RWPE1 (cell line): Measurements from ENCODE around the gene IFT20.

Experiments
- CTCF ChIA-PET: fragments of 350-600 bp; sonication (Branson Sonifier 250); formaldehyde crosslinking; extraction: SDS; loops from one replicate; lab custom pipeline; 2021; lab: Yijun Ruan, JAX
- POLR2A ChIA-PET: fragments of 400-600 bp; formaldehyde crosslinking; extraction: SDS; loops from one replicate; lab custom pipeline; 2020; ENCODE audit warnings: antibody characterized with exemption; ENCODE audit not compliant: low non-redundant PET; lab: Yijun Ruan, JAX
- DNase-seq: peaks from one replicate; pipeline ENCODE4 v3.0.0; 2012; ENCODE audit warnings: low spot score
- H3K27ac ChIP-seq: fragments of 450-650 bp; 2 replicates; pipeline ENCODE4 v1.5.1; 2017
- TF ChIP-seq, protein P1 (sequence below): fragments of 450-650 bp; conservative IDR thresholded peaks from 2 replicates; pipeline ENCODE4 v1.5.1; 2017; ENCODE audit warnings: low read depth, mild to moderate bottlenecking

The IFT20 gene, protein sequence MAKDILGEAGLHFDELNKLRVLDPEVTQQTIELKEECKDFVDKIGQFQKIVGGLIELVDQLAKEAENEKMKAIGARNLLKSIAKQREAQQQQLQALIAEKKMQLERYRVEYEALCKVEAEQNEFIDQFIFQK

DNA sequence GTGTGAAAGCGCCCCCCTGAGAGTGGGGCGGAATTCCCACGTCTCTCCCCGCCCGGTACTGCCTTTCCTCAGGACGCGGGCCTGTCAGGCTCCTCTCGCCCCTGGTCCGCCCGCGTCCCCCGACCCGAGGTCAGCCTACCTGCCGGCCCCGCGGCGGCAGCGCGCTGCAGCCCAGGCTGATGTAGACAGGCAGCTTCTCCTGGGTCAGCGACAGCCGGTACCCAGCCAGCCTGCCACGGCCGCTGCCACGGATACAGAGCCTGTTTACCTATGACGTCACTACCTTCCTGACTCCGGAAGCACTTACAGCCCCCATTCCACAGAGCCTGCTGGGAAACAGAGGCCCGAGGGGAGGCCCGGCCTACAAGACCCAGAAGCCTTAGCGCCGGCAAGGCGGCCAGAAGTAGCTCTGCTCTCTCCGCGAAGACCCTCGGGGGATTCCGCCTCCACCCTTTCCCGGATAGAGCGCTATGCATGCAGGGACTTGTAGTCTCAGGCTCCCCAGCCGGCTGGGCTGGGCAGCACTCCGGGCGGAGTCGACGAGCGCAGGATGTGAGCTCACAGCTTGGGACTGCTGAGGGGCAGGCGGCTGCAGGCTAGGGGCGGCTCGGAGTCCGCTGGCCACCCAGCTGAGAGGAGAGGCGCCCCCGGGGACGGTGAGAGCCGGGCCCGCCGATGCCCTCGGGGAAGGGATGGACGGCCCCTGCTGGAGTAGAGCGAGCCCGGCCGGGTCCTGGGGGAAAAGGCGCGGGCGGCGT, at the start of gene IFT20, which contains the start of gene TNFAIP1:
Gene IFT20 (minus strand): TSS at position 272 of the 758 bp plus-strand sequence. CDS start 3,487 bp downstream, outside the sequence.
Gene TNFAIP1 (plus strand): TSS at position 561 of the 758 bp plus-strand sequence. CDS start 3,761 bp downstream, outside the sequence.
- POLR2A ChIA-PET = interaction anchor here (1.9 to 2.3 kb wide), 3 partner anchors 12 to 23 kb away, joined by 8 to 16 read pairs (median 9); partner anchors contain the start of genes POLDIP2 and TMEM97
- CTCF ChIA-PET = interaction anchor here (0.6 to 0.9 kb wide), 5 partner anchors 11 to 681 kb away, joined by 3 to 4 read pairs (median 4); no protein-coding TSS in a partner anchor
- DNase-seq = peak; percentile 93
- TF ChIP-seq, protein P1, sequence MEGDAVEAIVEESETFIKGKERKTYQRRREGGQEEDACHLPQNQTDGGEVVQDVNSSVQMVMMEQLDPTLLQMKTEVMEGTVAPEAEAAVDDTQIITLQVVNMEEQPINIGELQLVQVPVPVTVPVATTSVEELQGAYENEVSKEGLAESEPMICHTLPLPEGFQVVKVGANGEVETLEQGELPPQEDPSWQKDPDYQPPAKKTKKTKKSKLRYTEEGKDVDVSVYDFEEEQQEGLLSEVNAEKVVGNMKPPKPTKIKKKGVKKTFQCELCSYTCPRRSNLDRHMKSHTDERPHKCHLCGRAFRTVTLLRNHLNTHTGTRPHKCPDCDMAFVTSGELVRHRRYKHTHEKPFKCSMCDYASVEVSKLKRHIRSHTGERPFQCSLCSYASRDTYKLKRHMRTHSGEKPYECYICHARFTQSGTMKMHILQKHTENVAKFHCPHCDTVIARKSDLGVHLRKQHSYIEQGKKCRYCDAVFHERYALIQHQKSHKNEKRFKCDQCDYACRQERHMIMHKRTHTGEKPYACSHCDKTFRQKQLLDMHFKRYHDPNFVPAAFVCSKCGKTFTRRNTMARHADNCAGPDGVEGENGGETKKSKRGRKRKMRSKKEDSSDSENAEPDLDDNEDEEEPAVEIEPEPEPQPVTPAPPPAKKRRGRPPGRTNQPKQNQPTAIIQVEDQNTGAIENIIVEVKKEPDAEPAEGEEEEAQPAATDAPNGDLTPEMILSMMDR = no peak
- peak within 1 kb of the TSS; percentile 96 for H3K27ac ChIP-seq

DNA sequence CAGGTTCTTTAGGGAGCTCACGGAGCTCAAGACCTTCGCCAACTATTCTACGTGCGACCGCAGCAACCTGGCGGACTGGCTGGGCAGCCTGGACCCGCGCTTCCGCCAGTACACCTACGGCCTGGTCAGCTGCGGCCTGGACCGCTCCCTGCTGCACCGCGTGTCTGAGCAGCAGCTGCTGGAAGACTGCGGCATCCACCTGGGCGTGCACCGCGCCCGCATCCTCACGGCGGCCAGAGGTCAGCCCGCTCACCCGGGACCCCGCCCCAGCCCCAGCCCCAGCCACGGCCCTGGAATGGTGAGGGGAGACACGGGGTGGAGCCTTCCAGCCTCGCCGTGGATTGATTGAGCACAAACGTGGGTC, 49.7 kb upstream of the IFT20 start:
- no peak overlapping the region for H3K27ac ChIP-seq
- ChIA-PET POLR2A (no interaction called here), CTCF (no interaction called here)
- DNase-seq = no peak
- TF ChIP-seq, protein P1 = no peak

DNA sequence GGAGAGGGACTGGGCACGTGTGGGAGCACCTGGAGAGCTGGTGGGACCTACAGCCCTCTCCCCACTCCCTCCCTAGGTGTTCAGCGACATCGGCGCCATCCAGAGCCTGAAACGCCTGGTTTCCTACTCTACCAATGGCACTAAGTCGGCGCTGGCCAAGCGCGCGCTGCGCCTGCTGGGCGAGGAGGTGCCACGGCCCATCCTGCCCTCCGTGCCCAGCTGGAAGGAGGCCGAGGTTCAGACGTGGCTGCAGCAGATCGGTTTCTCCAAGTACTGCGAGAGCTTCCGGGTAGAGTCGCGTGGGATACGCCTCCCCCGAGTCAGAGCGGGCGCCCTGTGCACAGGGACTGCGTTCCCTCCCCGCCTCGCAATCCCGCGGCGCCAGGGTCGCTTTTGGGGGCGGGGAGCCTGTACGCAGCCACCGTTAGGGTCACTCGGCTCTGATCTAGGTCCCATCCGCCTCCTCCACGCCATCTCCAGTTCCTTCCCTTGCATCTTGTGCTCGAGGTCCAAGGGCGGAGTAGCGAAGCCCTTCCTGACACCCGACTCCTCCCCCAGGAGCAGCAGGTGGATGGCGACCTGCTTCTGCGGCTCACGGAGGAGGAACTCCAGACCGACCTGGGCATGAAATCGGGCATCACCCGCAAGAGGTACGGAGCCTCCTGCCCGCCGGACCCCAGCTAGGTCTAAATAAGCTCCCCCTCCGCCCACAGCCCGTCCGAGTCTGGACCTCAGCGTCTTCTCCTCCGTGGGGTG, 49.2 kb upstream of the IFT20 start:
- ChIA-PET POLR2A (no interaction called here), CTCF (interaction anchor here (1.2 kb wide), 1 partner anchor 33 kb away, joined by 4 read pairs; no protein-coding TSS in a partner anchor)
- peak overlapping the region; percentile 40 for H3K27ac ChIP-seq
- TF ChIP-seq, protein P1 = no peak
- DNase-seq = no peak

DNA sequence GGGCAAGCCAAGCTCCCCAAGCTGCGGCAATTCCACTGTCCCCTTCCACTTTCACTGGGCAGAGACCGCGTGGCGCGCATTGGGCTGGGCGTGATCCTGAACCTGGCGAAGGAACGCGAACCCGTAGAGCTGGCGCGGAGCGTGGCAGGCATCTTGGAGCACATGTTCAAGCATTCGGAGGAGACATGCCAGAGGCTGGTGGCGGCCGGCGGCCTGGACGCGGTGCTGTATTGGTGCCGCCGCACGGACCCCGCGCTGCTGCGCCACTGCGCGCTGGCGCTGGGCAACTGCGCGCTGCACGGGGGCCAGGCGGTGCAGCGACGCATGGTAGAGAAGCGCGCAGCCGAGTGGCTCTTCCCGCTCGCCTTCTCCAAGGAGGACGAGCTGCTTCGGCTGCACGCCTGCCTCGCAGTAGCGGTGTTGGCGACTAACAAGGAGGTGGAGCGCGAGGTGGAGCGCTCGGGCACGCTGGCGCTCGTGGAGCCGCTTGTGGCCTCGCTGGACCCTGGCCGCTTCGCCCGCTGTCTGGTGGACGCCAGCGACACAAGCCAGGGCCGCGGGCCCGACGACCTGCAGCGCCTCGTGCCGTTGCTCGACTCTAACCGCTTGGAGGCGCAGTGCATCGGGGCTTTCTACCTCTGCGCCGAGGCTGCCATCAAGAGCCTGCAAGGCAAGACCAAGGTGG, 46.0 kb upstream of the IFT20 start:
- DNase-seq = no peak
- TF ChIP-seq, protein P1 = no peak
- H3K27ac ChIP-seq = peak overlapping the region; percentile 80
- ChIA-PET CTCF (interaction anchor here (0.6 kb wide), 2 partner anchors 29 to 154 kb away, joined by 3 to 4 read pairs; no protein-coding TSS in a partner anchor), POLR2A (no interaction called here)

DNA sequence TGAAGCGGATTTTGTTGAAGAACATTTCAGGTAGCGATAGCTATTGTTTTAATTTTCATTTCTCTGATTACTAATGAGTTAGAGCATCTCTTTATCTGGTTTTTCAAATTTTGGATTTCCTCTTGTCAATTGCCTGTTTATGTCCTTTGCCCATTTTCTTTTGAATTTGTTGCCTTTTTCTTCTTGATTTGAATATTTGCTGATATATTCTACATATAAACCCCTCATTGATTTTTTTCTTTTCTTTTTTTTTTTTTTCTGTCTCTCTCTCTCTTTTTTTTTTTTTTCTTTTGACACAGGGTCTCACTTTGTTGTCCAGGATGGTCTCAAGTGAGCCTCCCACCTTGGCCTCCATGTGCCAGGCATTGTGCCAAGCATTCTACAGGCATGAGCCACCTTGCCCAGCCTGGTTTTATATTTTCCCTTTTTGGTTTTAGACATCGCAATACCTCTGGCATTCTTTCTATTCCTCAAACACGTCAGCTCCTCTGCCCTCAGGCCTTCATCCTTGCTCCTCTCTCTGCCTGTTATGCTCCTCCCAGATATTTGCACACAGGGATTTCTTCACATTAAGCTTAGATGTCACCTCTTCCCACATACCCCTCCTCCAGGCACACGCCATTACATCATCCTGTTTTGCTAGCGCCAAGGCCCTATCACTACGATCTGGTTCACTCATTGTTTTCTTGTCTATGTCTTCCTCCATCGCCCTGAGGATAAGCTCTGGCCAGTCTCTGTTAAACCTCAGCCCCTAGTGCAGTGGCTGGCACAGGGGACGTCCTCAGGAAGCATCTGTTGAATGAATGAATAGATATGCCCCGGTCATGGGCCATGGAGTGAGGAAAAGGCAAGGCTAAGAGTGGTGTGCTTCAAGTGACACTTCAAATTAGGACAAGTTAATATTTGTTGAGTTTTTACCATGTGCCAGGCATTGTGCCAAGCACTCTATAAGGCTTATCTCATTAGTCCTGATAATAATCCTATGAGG, 44.8 kb upstream of the IFT20 start:
- TF ChIP-seq, protein P1 = no peak
- ChIA-PET CTCF (interaction anchor here (0.5 to 0.9 kb wide), 5 partner anchors 10 to 147 kb away, joined by 3 to 5 read pairs (median 3); partner anchors contain the start of gene VTN), POLR2A (no interaction called here)
- H3K27ac ChIP-seq = peak overlapping the region; percentile 80
- peak; percentile 90 for DNase-seq
